Mononuclear cell (primary cell): ENCODE data around the gene ESPL1. TPM values are rescaled to one million over a fixed set of nuclear protein-coding genes. Genes with fewer than 3 reads are reported as not detected.
A peak's percentile ranks its signal among the peaks of the same experiment; 100 is the strongest.

ENCODE experiments used
- H3K27me3 ChIP-seq: 2 replicates; pipeline ENCODE4 v1.6.0; 2011; ENCODE audit warnings: low read length, control low read depth; ENCODE audit not compliant: insufficient read depth
- H3K4me1 ChIP-seq: 2 replicates; pipeline ENCODE4 v1.5.1; 2011; ENCODE audit warnings: mild to moderate bottlenecking, low read length, control low read depth; ENCODE audit not compliant: insufficient read depth
- H3K4me3 ChIP-seq: 2 replicates; pipeline ENCODE4 v1.5.1; 2011; ENCODE audit warnings: mild to moderate bottlenecking, low read length, moderate library complexity
- H3K9me3 ChIP-seq: 2 replicates; pipeline ENCODE4 v1.5.1; 2011; ENCODE audit warnings: low read depth, mild to moderate bottlenecking, control low read depth, low read length
- total RNA-seq: library from RNA; depleted of rRNA; stranded (reverse); fragments of >200 nt; gene quantifications from one replicate; pipeline ENCODE4 v1.2.3, GENCODE V29; 2012

ESPL1 gene
- total RNA-seq: 1.0 TPM

- Histone ChIP-seq H3K4me1 (peaks cover 30% of the 10 kb centered on the region), H3K4me3 (peak within 1 kb of the TSS; percentile 50), H3K9me3 (no peaks in the 10 kb centered on the region), H3K27me3 (no peaks in the 10 kb centered on the region)
Observed at GRCh38 chr12:53267999-53268629, at the start of gene ESPL1. Gene ESPL1, plus strand, starts transcription at chr12:53268299. Its CDS starts 468 bp downstream, at chr12:53268767.

GRCh38 chr12:53218551-53219291, 49.4 kb upstream of the ESPL1 start:
- H3K4me3 ChIP-seq: peak overlapping the region; percentile 75
- H3K4me1 ChIP-seq: peaks cover 60% of the 10 kb centered on the region
- no peaks in the 10 kb centered on the region for H3K9me3 ChIP-seq
- no peaks in the 10 kb centered on the region for H3K27me3 ChIP-seq

GRCh38 chr12:53219292-53219955, 48.7 kb upstream of the ESPL1 start:
- peaks cover 67% of the 10 kb centered on the region for H3K4me1 ChIP-seq
- peak overlapping the region; percentile 75 for H3K4me3 ChIP-seq
- no peaks in the 10 kb centered on the region for H3K27me3 ChIP-seq
- no peaks in the 10 kb centered on the region for H3K9me3 ChIP-seq

GRCh38 chr12:53219956-53220693, 48.0 kb upstream of the ESPL1 start:
- H3K9me3 ChIP-seq: no peaks in the 10 kb centered on the region
- peaks cover 71% of the 10 kb centered on the region for H3K4me1 ChIP-seq
- H3K27me3 ChIP-seq: no peaks in the 10 kb centered on the region
- H3K4me3 ChIP-seq: peak overlapping the region; percentile 75

- H3K4me3 ChIP-seq: peak overlapping the region; percentile 75
- peaks cover 68% of the 10 kb centered on the region for H3K4me1 ChIP-seq
- no peaks in the 10 kb centered on the region for H3K27me3 ChIP-seq
- H3K9me3 ChIP-seq: no peaks in the 10 kb centered on the region
Observed at GRCh38 chr12:53220694-53221202, 47.4 kb upstream of the ESPL1 start.

- Histone ChIP-seq H3K4me1 (peaks cover 61% of the 10 kb centered on the region), H3K9me3 (no peaks in the 10 kb centered on the region), H3K27me3 (no peaks in the 10 kb centered on the region), H3K4me3 (peak overlapping the region; percentile 75)
Observed at GRCh38 chr12:53221203-53222080, 46.7 kb upstream of the ESPL1 start.

- H3K4me3 ChIP-seq: no peak overlapping the region
- no peaks in the 10 kb centered on the region for H3K9me3 ChIP-seq
- peaks cover 53% of the 10 kb centered on the region for H3K4me1 ChIP-seq
- H3K27me3 ChIP-seq: no peaks in the 10 kb centered on the region
Observed at GRCh38 chr12:53222170-53222721, 45.9 kb upstream of the ESPL1 start.

- H3K9me3 ChIP-seq: no peaks in the 10 kb centered on the region
- no peak overlapping the region for H3K4me3 ChIP-seq
- H3K27me3 ChIP-seq: no peaks in the 10 kb centered on the region
- H3K4me1 ChIP-seq: peaks cover 47% of the 10 kb centered on the region
Observed at GRCh38 chr12:53222806-53223261, 45.3 kb upstream of the ESPL1 start.

GRCh38 chr12:53223389-53224060, 44.6 kb upstream of the ESPL1 start:
- no peaks in the 10 kb centered on the region for H3K9me3 ChIP-seq
- H3K4me3 ChIP-seq: no peak overlapping the region
- H3K27me3 ChIP-seq: no peaks in the 10 kb centered on the region
- peaks cover 40% of the 10 kb centered on the region for H3K4me1 ChIP-seq

GRCh38 chr12:53224061-53224896, 43.8 kb upstream of the ESPL1 start:
- Histone ChIP-seq H3K4me1 (peaks cover 34% of the 10 kb centered on the region), H3K27me3 (no peaks in the 10 kb centered on the region), H3K9me3 (no peaks in the 10 kb centered on the region), H3K4me3 (no peak overlapping the region)

- no peaks in the 10 kb centered on the region for H3K9me3 ChIP-seq
- H3K4me1 ChIP-seq: peaks cover 28% of the 10 kb centered on the region
- no peak overlapping the region for H3K4me3 ChIP-seq
- no peaks in the 10 kb centered on the region for H3K27me3 ChIP-seq
Observed at GRCh38 chr12:53224897-53225634, 43.0 kb upstream of the ESPL1 start.
